Neural progenitor cell (in vitro differentiated cells): Measurements from ENCODE around the gene EPN1. TPM values are rescaled to one million over a fixed set of nuclear protein-coding genes. Genes with fewer than 3 reads are reported as not detected.

ENCODE experiments used
- DNase-seq: peaks from one replicate; pipeline ENCODE4 v3.0.0-alpha.2; 2016; ENCODE audit warnings: low spot score
- H2AFZ ChIP-seq: fragments of 200-600 bp; sonication (generic); replicated peaks from 2 replicates; pipeline ENCODE4 v1.6.1; 2016; ENCODE audit warnings: antibody characterized with exemption
- H3F3A ChIP-seq: fragments of 200-600 bp; sonication (generic); 2 replicates; pipeline ENCODE4 v1.6.1; 2016; ENCODE audit warnings: antibody characterized with exemption, low read depth
- H3K27ac ChIP-seq: fragments of 200-600 bp; sonication (generic); 2 replicates; pipeline ENCODE4 v1.5.1; 2016; ENCODE audit warnings: mild to moderate bottlenecking
- H3K27me3 ChIP-seq: fragments of 200-600 bp; sonication (generic); 2 replicates; pipeline ENCODE4 v1.6.1; 2016; ENCODE audit warnings: mild to moderate bottlenecking, moderate library complexity
- H3K36me3 ChIP-seq: fragments of 200-600 bp; sonication (generic); 2 replicates; pipeline ENCODE4 v1.5.1; 2016
- H3K4me1 ChIP-seq: fragments of 200-600 bp; sonication (generic); 2 replicates; pipeline ENCODE4 v1.6.1; 2016; ENCODE audit warnings: mixed run types
- H3K4me2 ChIP-seq: fragments of 200-600 bp; sonication (generic); 2 replicates; pipeline ENCODE4 v1.6.1; 2016
- H3K4me3 ChIP-seq: fragments of 200-600 bp; sonication (generic); 2 replicates; pipeline ENCODE4 v1.5.1; 2016
- H3K79me2 ChIP-seq: fragments of 200-600 bp; sonication (generic); 2 replicates; pipeline ENCODE4 v1.6.1; 2016; ENCODE audit warnings: low read depth
- H3K9ac ChIP-seq: fragments of 200-600 bp; sonication (generic); 2 replicates; pipeline ENCODE4 v1.6.1; 2016
- H3K9me3 ChIP-seq: fragments of 200-600 bp; sonication (generic); 2 replicates; pipeline ENCODE4 v1.5.1; 2016; ENCODE audit warnings: low read depth
- H4K20me1 ChIP-seq: fragments of 200-600 bp; sonication (generic); 2 replicates; pipeline ENCODE4 v1.6.1; 2016; ENCODE audit warnings: low read depth
- H3K27ac Mint-ChIP-seq: 3 replicates; pipeline ENCODE4 v1.8.0; 2021; ENCODE audit warnings: mixed read lengths
- H3K27me3 Mint-ChIP-seq: 2 replicates; pipeline ENCODE4 v1.8.0; 2022; ENCODE audit warnings: low read depth, mild to moderate bottlenecking, inconsistent platforms, moderate library complexity, mixed read lengths; ENCODE audit not compliant: insufficient read depth
- H3K36me3 Mint-ChIP-seq: 3 replicates; pipeline ENCODE4 v1.8.0; 2021; ENCODE audit warnings: mixed read lengths
- H3K4me1 Mint-ChIP-seq: 3 replicates; pipeline ENCODE4 v1.8.0; 2021; ENCODE audit warnings: mixed read lengths
- H3K4me3 Mint-ChIP-seq: 3 replicates; pipeline ENCODE4 v1.8.0; 2021; ENCODE audit warnings: mild to moderate bottlenecking, moderate library complexity, mixed read lengths
- H3K9me3 Mint-ChIP-seq: 3 replicates; pipeline ENCODE4 v1.8.0; 2020; ENCODE audit warnings: mixed read lengths
- EZH2 ChIP-seq: fragments of 200-600 bp; sonication (generic); IDR thresholded peaks from 2 replicates; pipeline ENCODE4 v1.6.1; 2017; ENCODE audit warnings: antibody characterized with exemption, mild to moderate bottlenecking, moderate library complexity
- EZH2phosphoT487 ChIP-seq: fragments of 200-600 bp; sonication (generic); IDR thresholded peaks from 2 replicates; pipeline ENCODE4 v1.6.1; 2017; ENCODE audit warnings: antibody characterized with exemption
- total RNA-seq: library from RNA; depleted of rRNA; stranded (reverse); fragments of >200 nt; gene quantifications from 2 replicates; pipeline ENCODE4 v1.2.3, GENCODE V29; 2015; ENCODE audit warnings: low replicate concordance
- TF ChIP-seq, protein P1 (sequence below): fragments of 200-600 bp; sonication (generic); IDR thresholded peaks from 2 replicates; pipeline ENCODE4 v1.5.1; 2017; ENCODE audit warnings: antibody characterized with exemption, mild to moderate bottlenecking

EPN1 gene
- total RNA-seq, 1 donor from 2014 or later: 16.1 TPM

DNA sequence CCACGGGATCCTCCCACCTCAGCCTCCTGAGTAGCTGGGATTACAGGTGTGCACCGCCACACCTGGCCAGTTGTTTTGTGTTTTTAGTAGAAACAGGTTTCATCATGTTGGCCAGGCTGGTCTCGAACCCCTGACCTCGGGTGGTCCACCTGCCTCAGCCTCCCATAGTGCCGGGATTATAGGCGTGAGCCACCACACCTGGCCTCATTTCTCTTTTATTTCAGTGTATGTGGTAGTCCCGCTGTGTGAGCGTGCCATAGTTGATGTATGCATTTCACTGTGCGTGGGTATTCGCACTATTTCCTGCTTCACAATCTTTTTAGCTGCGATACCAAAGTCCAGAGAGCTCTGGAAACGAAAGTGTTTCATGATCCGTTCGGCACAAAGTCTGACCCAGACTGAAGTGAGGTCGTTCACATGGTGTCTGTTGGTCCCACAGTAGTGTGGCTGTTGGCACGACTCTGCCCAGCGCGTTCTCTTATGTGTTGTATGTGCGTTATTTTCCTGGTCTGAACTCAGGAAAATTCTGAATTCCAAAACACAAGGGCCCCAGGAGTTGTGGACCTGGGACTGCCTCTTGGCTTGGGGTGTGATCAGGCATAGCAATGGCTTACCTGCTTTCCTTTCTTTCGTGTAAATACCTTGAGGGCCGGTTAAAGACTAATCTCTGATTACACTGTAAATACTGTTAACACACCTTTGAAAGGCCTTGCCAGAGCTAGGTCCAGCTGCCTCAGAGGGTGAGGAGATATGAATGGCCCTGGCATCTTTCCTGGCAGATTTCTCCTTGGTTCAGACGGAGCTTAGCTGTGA lies 8.6 kb downstream of the EPN1 start:
- Histone ChIP-seq H3K27me3 (no peaks in the 10 kb centered on the region), H3K79me2 (peaks cover 23% of the 10 kb centered on the region), H3K9me3 (no peaks in the 10 kb centered on the region), H3K4me3 (no peak overlapping the region), H3K36me3 (no peaks in the 10 kb centered on the region), H3F3A (no peaks in the 10 kb centered on the region), H3K9ac (no peak overlapping the region), H2AFZ (no peak overlapping the region), H3K4me1 (no peaks in the 10 kb centered on the region), H3K27ac (no peak overlapping the region), H4K20me1 (peaks cover 13% of the 10 kb centered on the region), H3K4me2 (no peak overlapping the region)
- Mint-ChIP-seq H3K4me1 (no peaks in the 10 kb centered on the region), H3K36me3 (peaks cover 5% of the 10 kb centered on the region), H3K27ac (no peak overlapping the region), H3K4me3 (no peak overlapping the region), H3K9me3 (no peaks in the 10 kb centered on the region), H3K27me3 (no peaks in the 10 kb centered on the region)
- TF ChIP-seq EZH2 (no peak), EZH2phosphoT487 (no peak)
- TF ChIP-seq, protein P1, sequence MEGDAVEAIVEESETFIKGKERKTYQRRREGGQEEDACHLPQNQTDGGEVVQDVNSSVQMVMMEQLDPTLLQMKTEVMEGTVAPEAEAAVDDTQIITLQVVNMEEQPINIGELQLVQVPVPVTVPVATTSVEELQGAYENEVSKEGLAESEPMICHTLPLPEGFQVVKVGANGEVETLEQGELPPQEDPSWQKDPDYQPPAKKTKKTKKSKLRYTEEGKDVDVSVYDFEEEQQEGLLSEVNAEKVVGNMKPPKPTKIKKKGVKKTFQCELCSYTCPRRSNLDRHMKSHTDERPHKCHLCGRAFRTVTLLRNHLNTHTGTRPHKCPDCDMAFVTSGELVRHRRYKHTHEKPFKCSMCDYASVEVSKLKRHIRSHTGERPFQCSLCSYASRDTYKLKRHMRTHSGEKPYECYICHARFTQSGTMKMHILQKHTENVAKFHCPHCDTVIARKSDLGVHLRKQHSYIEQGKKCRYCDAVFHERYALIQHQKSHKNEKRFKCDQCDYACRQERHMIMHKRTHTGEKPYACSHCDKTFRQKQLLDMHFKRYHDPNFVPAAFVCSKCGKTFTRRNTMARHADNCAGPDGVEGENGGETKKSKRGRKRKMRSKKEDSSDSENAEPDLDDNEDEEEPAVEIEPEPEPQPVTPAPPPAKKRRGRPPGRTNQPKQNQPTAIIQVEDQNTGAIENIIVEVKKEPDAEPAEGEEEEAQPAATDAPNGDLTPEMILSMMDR: no peak
- no peak for DNase-seq

DNA sequence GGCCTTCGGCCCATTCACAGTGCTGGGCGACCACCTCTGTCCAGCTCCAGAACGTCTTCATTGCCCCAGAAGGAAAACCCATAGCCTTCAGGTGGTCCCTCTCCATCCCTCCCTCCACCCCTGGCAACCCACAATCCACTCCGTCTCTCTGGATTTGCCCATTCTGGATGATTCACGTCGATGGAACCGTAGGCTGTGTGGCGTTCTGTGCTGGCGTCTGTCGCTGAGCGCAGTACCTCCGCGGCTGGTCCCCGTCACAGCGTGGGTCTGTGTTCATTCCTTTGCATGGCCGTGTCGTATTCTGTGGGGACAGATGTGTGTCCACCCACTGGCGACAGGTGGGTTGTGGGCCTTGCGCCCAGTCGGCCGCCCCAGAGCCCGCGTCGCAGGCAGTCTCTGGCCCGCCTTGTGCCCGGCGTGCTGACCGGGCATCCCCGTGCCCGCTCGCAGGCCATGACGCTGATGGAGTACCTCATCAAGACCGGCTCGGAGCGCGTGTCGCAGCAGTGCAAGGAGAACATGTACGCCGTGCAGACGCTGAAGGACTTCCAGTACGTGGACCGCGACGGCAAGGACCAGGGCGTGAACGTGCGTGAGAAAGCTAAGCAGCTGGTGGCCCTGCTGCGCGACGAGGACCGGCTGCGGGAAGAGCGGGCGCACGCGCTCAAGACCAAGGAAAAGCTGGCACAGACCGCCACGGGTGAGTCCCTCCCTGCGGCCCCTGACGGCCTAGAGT lies 10.1 kb downstream of the EPN1 start:
- H4K20me1 ChIP-seq: peaks cover 15% of the 10 kb centered on the region
- H3F3A ChIP-seq: no peaks in the 10 kb centered on the region
- H3K36me3 ChIP-seq: no peaks in the 10 kb centered on the region
- H3K79me2 ChIP-seq: peaks cover 13% of the 10 kb centered on the region
- no peak overlapping the region for H3K4me2 ChIP-seq
- no peaks in the 10 kb centered on the region for H3K9me3 Mint-ChIP-seq
- no peaks in the 10 kb centered on the region for H3K27me3 ChIP-seq
- H3K9me3 ChIP-seq: no peaks in the 10 kb centered on the region
- no peak for DNase-seq
- H2AFZ ChIP-seq: no peak overlapping the region
- H3K27ac ChIP-seq: no peak overlapping the region
- H3K36me3 Mint-ChIP-seq: peaks cover 2% of the 10 kb centered on the region
- no peak overlapping the region for H3K4me3 ChIP-seq
- no peaks in the 10 kb centered on the region for H3K27me3 Mint-ChIP-seq
- H3K4me1 ChIP-seq: no peaks in the 10 kb centered on the region
- H3K4me1 Mint-ChIP-seq: no peaks in the 10 kb centered on the region
- no peak overlapping the region for H3K4me3 Mint-ChIP-seq
- H3K9ac ChIP-seq: no peak overlapping the region
- no peak for TF ChIP-seq EZH2phosphoT487
- TF ChIP-seq EZH2: no peak
- TF ChIP-seq, protein P1: no peak
- no peak overlapping the region for H3K27ac Mint-ChIP-seq

DNA sequence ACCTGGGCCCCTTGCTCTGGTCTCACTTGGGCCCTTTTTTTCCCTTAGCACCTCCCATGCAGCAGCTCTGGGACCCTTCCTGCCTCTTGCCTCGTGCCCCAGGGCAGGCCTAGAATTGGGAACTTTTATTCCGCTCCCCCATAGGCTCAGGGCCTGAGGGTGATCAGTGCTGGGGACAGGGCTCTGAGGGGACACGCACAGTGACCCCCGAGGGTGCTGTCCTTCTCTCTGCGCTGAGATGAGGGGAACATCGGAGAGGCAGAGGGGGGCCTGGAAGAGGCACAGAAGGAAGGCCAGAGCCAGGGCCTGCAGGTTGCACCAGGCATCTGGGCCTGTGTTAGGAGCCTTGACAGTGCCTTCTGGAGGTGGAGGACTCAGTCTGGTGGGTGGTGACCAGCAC lies 10.8 kb downstream of the EPN1 start:
- no peak for DNase-seq
- Histone ChIP-seq H3K27ac (no peak overlapping the region), H3K9me3 (no peaks in the 10 kb centered on the region), H3K36me3 (no peaks in the 10 kb centered on the region), H3K79me2 (peaks cover 13% of the 10 kb centered on the region), H3K27me3 (no peaks in the 10 kb centered on the region), H3K4me1 (no peaks in the 10 kb centered on the region), H2AFZ (no peak overlapping the region), H3F3A (no peaks in the 10 kb centered on the region), H4K20me1 (peaks cover 15% of the 10 kb centered on the region), H3K4me3 (no peak overlapping the region), H3K4me2 (no peak overlapping the region), H3K9ac (no peak overlapping the region)
- Mint-ChIP-seq H3K9me3 (no peaks in the 10 kb centered on the region), H3K27ac (no peak overlapping the region), H3K27me3 (no peaks in the 10 kb centered on the region), H3K36me3 (peaks cover 2% of the 10 kb centered on the region), H3K4me1 (no peaks in the 10 kb centered on the region), H3K4me3 (no peak overlapping the region)
- TF ChIP-seq EZH2: no peak
- TF ChIP-seq, protein P1: no peak
- TF ChIP-seq EZH2phosphoT487: no peak
